Activated naive CD4-positive, alpha-beta T cell treated with anti-CD3 and anti-CD28 coated beads, Interleukin-2, amount 50 U/mL, for 72 hours (primary cell): Measurements from ENCODE around the gene IP6K3. TPM values are rescaled to one million over a fixed set of nuclear protein-coding genes. Genes with fewer than 3 reads are reported as not detected.

Experiments
- ATAC-seq, 2 donors: fragments of 150-1000 bp; cut with Tn5 transposase; 2 replicates each; pipeline ENCODE4 v1.10.0; 2021; ENCODE audit warnings: mild to moderate bottlenecking in 2 of 2, moderate library complexity in 2 of 2
- DNase-seq, 2 donors: peaks; one replicate each; pipeline ENCODE4 v3.0.0; 2021 to 2022; ENCODE audit warnings: low spot score in 2 of 2
- H3K27ac Mint-ChIP-seq, 2 donors: one replicate each; pipeline ENCODE4 v1.8.0; 2022; ENCODE audit warnings: mild to moderate bottlenecking in 2 of 2, mixed read lengths in 2 of 2
- H3K36me3 Mint-ChIP-seq, 2 donors: one replicate each; pipeline ENCODE4 v1.8.0; 2022; ENCODE audit warnings: mixed read lengths in 2 of 2
- H3K9me3 Mint-ChIP-seq, 2 donors: one replicate each; pipeline ENCODE4 v1.8.0; 2022; ENCODE audit warnings: mixed read lengths in 2 of 2
- total RNA-seq, 2 donors: library from RNA; stranded (reverse); gene quantifications; one replicate each; pipeline ENCODE4 v1.2.3, GENCODE V29; 2022

IP6K3 gene
- total RNA-seq, 2 donors from 2014 or later = not detected

- Mint-ChIP-seq H3K9me3 (no peaks in the 10 kb centered on the region), H3K27ac (peak overlapping the region in 1 of 2 donors; percentile 97), H3K36me3 (peaks cover 30 to 31% of the 10 kb centered on the region in 2 donors)
- DNase-seq (no peak), ATAC-seq (no peak)
These were observed 37.0 kb downstream of the IP6K3 start for GRCh38 chr6:33709605-33710295.

GRCh38 chr6:33708516-33709204, 38.0 kb downstream of the IP6K3 start:
- DNase-seq (no peak), ATAC-seq (no peak)
- H3K27ac Mint-ChIP-seq = peak overlapping the region in 1 of 2 donors; percentile 57
- no peaks in the 10 kb centered on the region for H3K9me3 Mint-ChIP-seq
- peaks cover 30 to 31% of the 10 kb centered on the region in 2 donors for H3K36me3 Mint-ChIP-seq

- Mint-ChIP-seq H3K27ac (peak overlapping the region; percentile 18 to 57), H3K36me3 (peaks cover 30 to 31% of the 10 kb centered on the region in 2 donors), H3K9me3 (no peaks in the 10 kb centered on the region)
- DNase-seq (no peak), ATAC-seq (no peak)
These were observed 38.9 kb downstream of the IP6K3 start for GRCh38 chr6:33707771-33708170.

GRCh38 chr6:33705955-33706725, 40.6 kb downstream of the IP6K3 start:
- ATAC-seq (no peak), DNase-seq (no peak)
- H3K36me3 Mint-ChIP-seq = peaks cover 25 to 28% of the 10 kb centered on the region in 2 donors
- no peak overlapping the region for H3K27ac Mint-ChIP-seq
- H3K9me3 Mint-ChIP-seq = no peaks in the 10 kb centered on the region

- H3K27ac Mint-ChIP-seq = peak overlapping the region in 1 of 2 donors; percentile 63
- no peak for DNase-seq
- H3K36me3 Mint-ChIP-seq = peaks cover 20 to 21% of the 10 kb centered on the region in 2 donors
- no peak for ATAC-seq
- no peaks in the 10 kb centered on the region for H3K9me3 Mint-ChIP-seq
These were observed 41.3 kb downstream of the IP6K3 start for GRCh38 chr6:33705268-33705885.

GRCh38 chr6:33704215-33705066, 42.3 kb downstream of the IP6K3 start:
- DNase-seq = no peak
- H3K27ac Mint-ChIP-seq = peak overlapping the region in 1 of 2 donors; percentile 11
- peaks cover 11 to 13% of the 10 kb centered on the region in 2 donors for H3K36me3 Mint-ChIP-seq
- no peaks in the 10 kb centered on the region for H3K9me3 Mint-ChIP-seq
- no peak for ATAC-seq

GRCh38 chr6:33702345-33702977, 44.2 kb downstream of the IP6K3 start:
- ATAC-seq = peak; percentile 42 to 57

GRCh38 chr6:33700391-33701050, 46.2 kb downstream of the IP6K3 start:
- H3K27ac Mint-ChIP-seq = no peak overlapping the region
- DNase-seq (peak in 1 of 2 donors; percentile 76), ATAC-seq (peak; percentile 78 to 85)
- peaks cover 0 to 10% of the 10 kb centered on the region in 2 donors for H3K36me3 Mint-ChIP-seq
- no peaks in the 10 kb centered on the region for H3K9me3 Mint-ChIP-seq

More at GRCh38 chr6:33702345-33702977, 44.2 kb downstream of the IP6K3 start:
- no peak for DNase-seq
- H3K9me3 Mint-ChIP-seq = no peaks in the 10 kb centered on the region
- peaks cover 0 to 7% of the 10 kb centered on the region in 2 donors for H3K36me3 Mint-ChIP-seq
- H3K27ac Mint-ChIP-seq = peak overlapping the region in 1 of 2 donors; percentile 22

- ATAC-seq (no peak), DNase-seq (no peak)
- H3K36me3 Mint-ChIP-seq = peaks cover 0 to 10% of the 10 kb centered on the region in 2 donors
These were observed 47.0 kb downstream of the IP6K3 start for GRCh38 chr6:33699739-33700138.

GRCh38 chr6:33699131-33699530, 47.6 kb downstream of the IP6K3 start:
- Mint-ChIP-seq H3K36me3 (peaks cover 0 to 10% of the 10 kb centered on the region in 2 donors), H3K9me3 (no peaks in the 10 kb centered on the region), H3K27ac (peak overlapping the region in 1 of 2 donors; percentile 2)
- DNase-seq (no peak), ATAC-seq (no peak)

More at GRCh38 chr6:33699739-33700138, 47.0 kb downstream of the IP6K3 start:
- H3K27ac Mint-ChIP-seq = peak overlapping the region in 1 of 2 donors; percentile 61
- no peaks in the 10 kb centered on the region for H3K9me3 Mint-ChIP-seq

- H3K9me3 Mint-ChIP-seq = no peaks in the 10 kb centered on the region
- ATAC-seq (no peak), DNase-seq (no peak)
- peaks cover 0 to 10% of the 10 kb centered on the region in 2 donors for H3K36me3 Mint-ChIP-seq
- H3K27ac Mint-ChIP-seq = no peak overlapping the region
These were observed 48.2 kb downstream of the IP6K3 start for GRCh38 chr6:33698494-33698893.

GRCh38 chr6:33697845-33698244, 48.9 kb downstream of the IP6K3 start:
- Mint-ChIP-seq H3K9me3 (no peaks in the 10 kb centered on the region), H3K36me3 (peaks cover 4 to 17% of the 10 kb centered on the region in 2 donors), H3K27ac (peak overlapping the region; percentile 93 to 95)
- no peak for DNase-seq
- ATAC-seq = no peak

GRCh38 chr6:33696548-33697518, 49.9 kb downstream of the IP6K3 start:
- Mint-ChIP-seq H3K27ac (peak overlapping the region; percentile 93 to 95), H3K36me3 (peaks cover 12 to 24% of the 10 kb centered on the region in 2 donors), H3K9me3 (no peaks in the 10 kb centered on the region)
- ATAC-seq = no peak
- no peak for DNase-seq

- H3K36me3 Mint-ChIP-seq = peaks cover 12 to 24% of the 10 kb centered on the region in 2 donors
- no peak for DNase-seq
- no peaks in the 10 kb centered on the region for H3K9me3 Mint-ChIP-seq
- H3K27ac Mint-ChIP-seq = peak overlapping the region; percentile 93 to 95
- ATAC-seq = no peak
These were observed 50.6 kb downstream of the IP6K3 start for GRCh38 chr6:33696076-33696475.
